HG02588 (cell line): ENCODE results near the gene IRF6.

Experiments used
- ATAC-seq: cut with Tn5 transposase; IDR thresholded peaks from one replicate; pipeline ENCODE4 v1.9.1; 2021; ENCODE audit warnings: mild to moderate bottlenecking, moderate library complexity; ENCODE audit not compliant: unreplicated experiment

IRF6 gene

GRCh38 chr1:209805875-209806760, at the start of gene IRF6:
IRF6 (minus strand) TSS chr1:209806142; CDS start chr1:209801413, 4,729 bp downstream.
- ATAC-seq, result peak; percentile 86

- ATAC-seq, result no peak
Measured at GRCh38 chr1:209855623-209856022, 49.7 kb upstream of the IRF6 start.

GRCh38 chr1:209855006-209855405, 49.1 kb upstream of the IRF6 start:
- ATAC-seq, result no peak

- ATAC-seq, result no peak
Measured at GRCh38 chr1:209854196-209854595, 48.3 kb upstream of the IRF6 start.

GRCh38 chr1:209853676-209854075, 47.7 kb upstream of the IRF6 start:
- ATAC-seq, result no peak

GRCh38 chr1:209850342-209850979, 44.5 kb upstream of the IRF6 start:
- ATAC-seq, result no peak

GRCh38 chr1:209849388-209849787, 43.4 kb upstream of the IRF6 start:
- ATAC-seq, result no peak

- ATAC-seq, result no peak
Measured at GRCh38 chr1:209845408-209845725, 39.4 kb upstream of the IRF6 start.

- ATAC-seq, result no peak
Measured at GRCh38 chr1:209844695-209845407, 38.9 kb upstream of the IRF6 start.

- no peak for ATAC-seq
Measured at GRCh38 chr1:209840611-209841010, 34.7 kb upstream of the IRF6 start.

- ATAC-seq, result no peak
Measured at GRCh38 chr1:209839875-209840546, 34.1 kb upstream of the IRF6 start.

- ATAC-seq, result no peak
Measured at GRCh38 chr1:209838537-209838936, 32.6 kb upstream of the IRF6 start.

- no peak for ATAC-seq
Measured at GRCh38 chr1:209837671-209838070, 31.7 kb upstream of the IRF6 start.

GRCh38 chr1:209835782-209836298, 29.9 kb upstream of the IRF6 start:
- no peak for ATAC-seq

GRCh38 chr1:209831615-209832014, 25.7 kb upstream of the IRF6 start:
- ATAC-seq, result no peak

- no peak for ATAC-seq
Measured at GRCh38 chr1:209830722-209831121, 24.8 kb upstream of the IRF6 start.

- ATAC-seq, result no peak
Measured at GRCh38 chr1:209829716-209830115, 23.8 kb upstream of the IRF6 start.

- peak; percentile 95 for ATAC-seq
Measured at GRCh38 chr1:209827384-209828262, 21.7 kb upstream of the IRF6 start, which contains the start of gene UTP25. UTP25 (plus strand) TSS chr1:209827972; CDS start chr1:209828064, 92 bp downstream.

- no peak for ATAC-seq
Measured at GRCh38 chr1:209825591-209826434, 19.9 kb upstream of the IRF6 start.
